Neural cell (in vitro differentiated cells): ENCODE results near the gene KLHL6.

Source experiments
- EP300 ChIP-seq: fragments of 450-650 bp; conservative IDR thresholded peaks from 2 replicates; pipeline ENCODE4 v1.6.1; 2014; ENCODE audit warnings: antibody characterized with exemption, mild to moderate bottlenecking, moderate library complexity; ENCODE audit not compliant: poor library complexity, severe bottlenecking
- EZH2 ChIP-seq: fragments of 200-600, 300-800 bp; shearing (Covaris generic), sonication (generic); IDR thresholded peaks from 2 replicates; pipeline ENCODE4 v1.6.1; 2014; ENCODE audit warnings: antibody characterized with exemption, low read length, borderline replicate concordance, mild to moderate bottlenecking; ENCODE audit not compliant: insufficient read depth, poor library complexity, severe bottlenecking
- POLR2AphosphoS5 ChIP-seq: IDR thresholded peaks from 2 replicates; pipeline ENCODE4 v1.6.1; 2012
- RAD21 ChIP-seq: fragments of 450-650 bp; conservative IDR thresholded peaks from 2 replicates; pipeline ENCODE4 v1.6.1; 2014; ENCODE audit warnings: antibody characterized with exemption, mild to moderate bottlenecking, moderate library complexity
- TAF1 ChIP-seq: IDR thresholded peaks from 2 replicates; pipeline ENCODE4 v1.6.1; 2012; ENCODE audit warnings: low read depth
- TF ChIP-seq, protein P1 (sequence below): fragments of 450-650 bp; IDR thresholded peaks from 2 replicates; pipeline ENCODE4 v1.5.1; 2014; ENCODE audit warnings: antibody characterized with exemption, mild to moderate bottlenecking, moderate library complexity; ENCODE audit not compliant: poor library complexity, severe bottlenecking
- TF ChIP-seq, protein P2 (sequence below): IDR thresholded peaks from 2 replicates; pipeline ENCODE4 v1.6.1; 2012; ENCODE audit warnings: borderline replicate concordance

GRCh38 chr3:183485585-183485984 lies 69.9 kb downstream of the KLHL6 start:
- TF ChIP-seq EP300: no peak
- TF ChIP-seq, protein P1, sequence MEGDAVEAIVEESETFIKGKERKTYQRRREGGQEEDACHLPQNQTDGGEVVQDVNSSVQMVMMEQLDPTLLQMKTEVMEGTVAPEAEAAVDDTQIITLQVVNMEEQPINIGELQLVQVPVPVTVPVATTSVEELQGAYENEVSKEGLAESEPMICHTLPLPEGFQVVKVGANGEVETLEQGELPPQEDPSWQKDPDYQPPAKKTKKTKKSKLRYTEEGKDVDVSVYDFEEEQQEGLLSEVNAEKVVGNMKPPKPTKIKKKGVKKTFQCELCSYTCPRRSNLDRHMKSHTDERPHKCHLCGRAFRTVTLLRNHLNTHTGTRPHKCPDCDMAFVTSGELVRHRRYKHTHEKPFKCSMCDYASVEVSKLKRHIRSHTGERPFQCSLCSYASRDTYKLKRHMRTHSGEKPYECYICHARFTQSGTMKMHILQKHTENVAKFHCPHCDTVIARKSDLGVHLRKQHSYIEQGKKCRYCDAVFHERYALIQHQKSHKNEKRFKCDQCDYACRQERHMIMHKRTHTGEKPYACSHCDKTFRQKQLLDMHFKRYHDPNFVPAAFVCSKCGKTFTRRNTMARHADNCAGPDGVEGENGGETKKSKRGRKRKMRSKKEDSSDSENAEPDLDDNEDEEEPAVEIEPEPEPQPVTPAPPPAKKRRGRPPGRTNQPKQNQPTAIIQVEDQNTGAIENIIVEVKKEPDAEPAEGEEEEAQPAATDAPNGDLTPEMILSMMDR: no peak
- TF ChIP-seq POLR2AphosphoS5: no peak
- no peak for TF ChIP-seq EZH2
- no peak for TF ChIP-seq TAF1
- TF ChIP-seq, protein P2, sequence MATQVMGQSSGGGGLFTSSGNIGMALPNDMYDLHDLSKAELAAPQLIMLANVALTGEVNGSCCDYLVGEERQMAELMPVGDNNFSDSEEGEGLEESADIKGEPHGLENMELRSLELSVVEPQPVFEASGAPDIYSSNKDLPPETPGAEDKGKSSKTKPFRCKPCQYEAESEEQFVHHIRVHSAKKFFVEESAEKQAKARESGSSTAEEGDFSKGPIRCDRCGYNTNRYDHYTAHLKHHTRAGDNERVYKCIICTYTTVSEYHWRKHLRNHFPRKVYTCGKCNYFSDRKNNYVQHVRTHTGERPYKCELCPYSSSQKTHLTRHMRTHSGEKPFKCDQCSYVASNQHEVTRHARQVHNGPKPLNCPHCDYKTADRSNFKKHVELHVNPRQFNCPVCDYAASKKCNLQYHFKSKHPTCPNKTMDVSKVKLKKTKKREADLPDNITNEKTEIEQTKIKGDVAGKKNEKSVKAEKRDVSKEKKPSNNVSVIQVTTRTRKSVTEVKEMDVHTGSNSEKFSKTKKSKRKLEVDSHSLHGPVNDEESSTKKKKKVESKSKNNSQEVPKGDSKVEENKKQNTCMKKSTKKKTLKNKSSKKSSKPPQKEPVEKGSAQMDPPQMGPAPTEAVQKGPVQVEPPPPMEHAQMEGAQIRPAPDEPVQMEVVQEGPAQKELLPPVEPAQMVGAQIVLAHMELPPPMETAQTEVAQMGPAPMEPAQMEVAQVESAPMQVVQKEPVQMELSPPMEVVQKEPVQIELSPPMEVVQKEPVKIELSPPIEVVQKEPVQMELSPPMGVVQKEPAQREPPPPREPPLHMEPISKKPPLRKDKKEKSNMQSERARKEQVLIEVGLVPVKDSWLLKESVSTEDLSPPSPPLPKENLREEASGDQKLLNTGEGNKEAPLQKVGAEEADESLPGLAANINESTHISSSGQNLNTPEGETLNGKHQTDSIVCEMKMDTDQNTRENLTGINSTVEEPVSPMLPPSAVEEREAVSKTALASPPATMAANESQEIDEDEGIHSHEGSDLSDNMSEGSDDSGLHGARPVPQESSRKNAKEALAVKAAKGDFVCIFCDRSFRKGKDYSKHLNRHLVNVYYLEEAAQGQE: no peak
- no peak for TF ChIP-seq RAD21
